Sciatic nerve (tissue), 2 donors: ENCODE results near the gene NARF. TPM values are rescaled to one million over a fixed set of nuclear protein-coding genes. Genes with fewer than 3 reads are reported as not detected.
"Not testable (repeated sequence)": the region's sequence is repeated elsewhere in the genome, so short reads cannot be mapped to it uniquely, and the experiment has no call there.

Experiments
- ATAC-seq: fragments of 200-7000 bp; cut with Tn5 transposase; one replicate; pipeline ENCODE4 v1.9.1; 2020; ENCODE audit warnings: mild to moderate bottlenecking, moderate library complexity
- DNase-seq: peaks from one replicate; pipeline ENCODE4 v3.0.0-alpha.2; 2020; ENCODE audit warnings: low spot score
- intact Hi-C: fragments of 100-400 bp; cut with DNase I; formaldehyde crosslinking; loops from one replicate; pipeline ENCODE4 v1.14.2; 2022
- total RNA-seq: library from RNA; stranded (reverse); fragmentation: NEBNext Ultra II Directional; extraction: Animal tissue kit (Norgen Biotek cat#: 25700); gene quantifications from one replicate; pipeline ENCODE4 v1.2.1, GENCODE V29; 2021
- donor health status: DM: no; HTN: no; CAD: no.
- donor health status: DM: no; HTN: no; CAD: no.

The NARF gene
- total RNA-seq, 1 donor from 2014 or later = 55.5 TPM

DNA sequence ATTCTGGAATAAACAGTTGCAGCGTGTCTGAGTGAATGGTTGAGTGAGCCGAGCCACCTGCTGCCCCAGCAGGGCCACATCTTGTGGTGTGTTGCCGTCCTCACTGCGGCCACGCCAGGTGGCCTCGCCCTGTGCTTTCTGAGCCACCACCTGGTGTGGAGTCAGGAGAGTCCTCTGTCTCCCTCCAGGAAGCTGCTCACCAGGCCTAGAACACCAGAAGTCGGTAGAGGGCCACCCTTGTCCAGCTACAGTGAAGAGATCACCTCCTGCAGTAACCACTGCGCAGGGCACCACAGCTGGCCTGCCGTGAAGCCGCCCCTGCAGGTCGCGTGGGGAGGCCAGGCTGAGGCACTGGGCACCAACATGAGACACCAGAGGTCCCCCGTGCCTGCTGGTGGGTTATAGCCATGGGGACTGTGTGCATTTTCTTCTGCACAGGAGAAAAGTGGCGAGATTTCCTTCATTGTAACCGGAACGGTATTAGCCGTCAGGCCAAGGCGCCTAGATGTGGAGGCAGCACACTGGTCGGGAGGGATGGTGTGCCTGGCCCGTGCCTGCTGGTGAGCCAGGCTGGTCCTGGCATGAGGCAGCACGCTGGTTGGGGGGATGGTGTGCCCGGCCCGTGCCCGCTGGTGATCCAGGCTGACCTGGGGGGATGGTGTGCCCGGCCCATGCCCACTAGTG lies 32.1 kb downstream of the NARF start:
- DNase-seq = no peak
- intact Hi-C loops = no loop called here

DNA sequence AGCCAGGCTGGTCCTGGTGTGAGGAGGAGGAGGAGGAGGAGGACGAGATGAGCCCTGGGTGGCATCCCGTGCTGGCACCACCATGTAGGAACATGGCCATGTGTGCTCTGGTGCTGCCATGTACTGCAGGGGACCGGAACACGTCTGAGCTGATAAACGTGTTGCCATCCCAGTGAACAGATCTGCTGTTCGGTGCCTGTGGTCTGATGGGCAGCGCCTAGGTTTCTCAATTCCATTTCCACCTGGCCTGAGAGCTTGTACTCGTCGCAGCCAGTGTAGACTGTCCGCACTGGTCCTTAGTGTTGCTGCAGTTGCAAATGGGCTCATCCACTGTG lies 32.6 kb downstream of the NARF start:
- ATAC-seq = no peak

More for the DNA sequence above, 32.1 kb downstream of the NARF start:
- ATAC-seq = no peak

DNA sequence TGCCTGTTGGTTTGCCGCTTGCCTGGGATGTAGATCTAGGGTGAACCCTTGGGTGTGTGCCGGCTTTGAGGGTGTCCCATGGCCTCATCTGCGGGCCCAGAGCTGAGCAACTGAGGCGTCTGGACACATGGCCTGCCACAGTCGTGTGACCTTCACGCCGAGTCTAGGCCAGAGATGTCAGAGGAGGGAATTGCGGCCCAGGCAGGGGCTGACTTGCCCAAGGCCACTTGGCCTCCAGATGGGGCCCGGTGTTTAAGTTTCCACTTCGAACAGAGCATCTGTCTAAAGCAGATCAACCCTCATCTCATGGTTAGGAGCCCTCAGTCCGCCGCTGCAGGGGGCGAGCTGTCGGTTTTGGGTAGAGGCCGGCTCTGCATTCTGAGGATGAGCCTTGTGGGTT lies 33.0 kb downstream of the NARF start:
- DNase-seq = no peak
- no peak for ATAC-seq
- intact Hi-C loops = no loop called here

More for the DNA sequence above, 32.6 kb downstream of the NARF start:
- intact Hi-C loops = no loop called here
- no peak for DNase-seq

GRCh38 chr17:82492643-82493225 lies 34.2 kb downstream of the NARF start:
- intact Hi-C loops = no loop called here
- ATAC-seq (no peak), DNase-seq (no peak)

GRCh38 chr17:82493226-82493781 lies 34.8 kb downstream of the NARF start:
- ATAC-seq (no peak), DNase-seq (no peak)
- intact Hi-C loops = no loop called here

- DNase-seq = peak; percentile 96
- ATAC-seq = peak; percentile 86
- intact Hi-C loops = no loop called here
Measured at GRCh38 chr17:82494236-82495055, 35.9 kb downstream of the NARF start.

- DNase-seq (no peak), ATAC-seq (no peak)
- intact Hi-C loops = no loop called here
Measured at GRCh38 chr17:82495844-82496528, 37.4 kb downstream of the NARF start.

DNA sequence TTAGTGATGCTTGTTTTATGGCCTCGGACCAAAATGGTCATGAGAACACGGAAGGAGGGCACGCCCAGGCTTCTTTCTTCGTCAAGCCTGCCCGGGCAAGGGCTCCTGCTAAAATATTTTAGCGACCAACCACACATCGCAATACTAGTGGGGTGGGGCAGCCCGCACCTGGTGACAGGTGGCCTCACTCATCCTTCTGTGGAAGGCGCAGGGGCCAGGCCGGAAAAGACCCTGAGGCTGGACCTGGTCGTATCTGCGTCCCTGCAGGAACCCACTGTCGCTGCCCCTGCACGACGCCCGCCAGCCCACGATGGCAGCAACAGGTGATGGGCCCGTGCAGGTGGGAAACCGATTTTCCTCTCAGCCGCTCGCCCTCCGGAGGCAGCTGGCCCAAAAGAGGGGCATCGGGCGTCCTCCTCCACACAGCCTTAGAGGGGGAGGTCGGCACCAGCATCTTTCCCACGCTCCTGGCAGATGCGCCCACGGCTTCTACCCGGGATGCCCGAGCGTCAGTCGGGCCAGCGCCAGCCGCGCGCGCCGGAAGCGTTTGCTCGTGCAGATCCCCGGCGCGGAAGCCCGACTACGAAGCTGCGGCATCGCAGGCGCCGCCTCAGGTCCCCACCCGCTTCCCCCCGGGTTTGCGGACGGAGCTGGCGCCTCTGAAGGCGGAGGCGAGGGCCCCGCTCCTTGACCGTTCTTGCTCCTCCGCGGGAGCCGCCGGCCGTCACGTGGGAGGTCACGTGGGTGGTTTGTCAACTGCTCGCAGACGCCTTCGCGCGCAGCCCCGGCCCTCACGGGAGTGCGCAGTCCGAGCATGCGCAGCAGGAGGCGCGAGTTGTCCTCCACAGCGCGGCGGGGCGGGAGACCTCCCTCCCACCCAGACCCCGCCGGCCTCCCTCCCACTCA lies 38.2 kb downstream of the NARF start:
- intact Hi-C loops = no loop called here
- peak; percentile 89 for ATAC-seq
- peak; percentile 99 for DNase-seq

GRCh38 chr17:82497483-82498405 lies 39.2 kb downstream of the NARF start:
- intact Hi-C loops = no loop called here
- DNase-seq (no peak), ATAC-seq (peak; percentile 45)

- intact Hi-C loops = no loop called here
- ATAC-seq (no peak), DNase-seq (no peak)
Measured at GRCh38 chr17:82502207-82502606, 43.7 kb downstream of the NARF start.

DNA sequence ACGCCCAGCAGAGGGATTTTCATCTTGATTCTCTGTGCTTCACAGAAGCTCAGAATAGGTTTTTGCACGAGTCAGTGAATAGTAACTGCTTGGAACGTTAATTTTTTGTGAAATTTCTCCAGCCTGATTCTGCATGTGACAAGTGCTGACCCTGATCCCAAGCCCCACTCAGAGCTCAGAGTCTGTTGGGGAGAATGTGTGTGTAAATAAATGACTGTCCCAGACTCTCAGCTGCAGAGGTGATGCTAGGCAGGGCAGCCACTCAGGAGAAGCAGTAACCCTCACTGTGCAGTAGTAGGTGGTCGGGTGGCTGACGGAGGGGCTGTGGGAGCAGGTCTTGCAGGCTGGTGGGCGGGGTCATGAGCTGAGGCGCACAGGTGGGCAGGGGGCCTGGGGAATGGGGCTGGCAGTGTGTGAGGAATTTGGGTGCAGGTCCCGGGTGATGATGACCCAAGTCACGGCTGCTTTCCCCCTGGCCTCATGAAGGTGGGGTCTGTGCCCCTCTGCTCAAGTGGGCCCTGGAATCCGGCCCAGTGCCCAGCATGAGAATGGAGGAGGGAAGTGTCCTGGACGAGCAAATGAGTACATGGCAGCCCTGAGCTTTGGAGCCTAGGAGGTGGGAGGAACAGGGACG lies 44.7 kb downstream of the NARF start:
- ATAC-seq = no peak
- intact Hi-C loops = no loop called here

DNA sequence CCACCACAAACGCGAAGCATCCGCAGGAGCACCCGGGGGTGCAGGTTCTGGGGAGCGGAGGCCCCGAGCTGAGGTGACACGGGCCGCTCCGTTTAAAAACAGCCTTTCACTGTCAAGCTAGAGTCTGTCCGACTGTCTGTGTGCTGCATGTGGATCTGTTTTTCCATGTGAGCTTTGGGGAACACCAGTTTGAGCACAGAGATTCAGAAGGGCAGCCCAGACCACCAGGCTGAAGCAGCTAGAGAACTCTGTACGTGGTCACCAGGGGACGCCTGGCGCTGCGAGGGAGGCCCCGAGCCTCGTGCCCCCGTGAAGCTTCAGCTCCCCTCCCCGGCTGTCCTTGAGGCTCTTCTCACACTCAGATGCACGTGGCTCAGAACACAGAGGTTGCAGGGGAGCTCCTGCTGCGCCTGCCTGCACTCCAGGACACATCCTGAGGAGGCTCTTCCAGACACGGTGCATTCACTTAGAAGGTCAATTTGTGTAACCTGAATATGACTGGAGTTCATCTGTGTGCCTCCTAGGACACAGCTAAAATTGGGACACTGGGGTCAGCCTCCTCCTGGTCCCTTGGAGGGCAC lies 45.3 kb downstream of the NARF start:
- intact Hi-C loops = no loop called here
- DNase-seq (no peak), ATAC-seq (no peak)

More for the DNA sequence above, 44.7 kb downstream of the NARF start:
- no peak for DNase-seq

DNA sequence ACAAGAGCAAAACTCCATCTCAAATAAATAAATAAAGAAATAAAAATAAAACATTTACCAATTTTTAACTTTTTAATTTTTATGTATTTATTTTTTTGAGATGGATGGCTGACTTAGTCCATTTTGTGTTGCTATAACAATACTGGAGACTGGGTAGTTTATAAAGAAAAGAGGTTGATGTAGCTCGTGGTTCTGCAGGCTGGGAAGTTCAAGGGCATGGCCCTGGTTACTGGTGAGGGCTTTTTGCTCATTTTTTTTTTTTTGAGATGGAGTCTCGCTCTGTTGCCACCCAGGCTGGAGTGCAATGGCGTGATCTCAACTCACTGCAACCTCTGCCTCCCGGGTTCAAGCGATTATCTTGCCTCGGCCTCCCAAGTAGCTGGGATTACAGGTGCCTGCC lies 46.8 kb downstream of the NARF start:
- intact Hi-C loops = no loop called here
- DNase-seq = no peak
- ATAC-seq = no peak

- ATAC-seq, intact Hi-C loops, DNase-seq: not testable (repeated sequence)
Measured at GRCh38 chr17:82506402-82506801, 47.9 kb downstream of the NARF start.

- intact Hi-C loops = no loop called here
- DNase-seq (no peak), ATAC-seq (no peak)
Measured at GRCh38 chr17:82507631-82508175, 49.2 kb downstream of the NARF start.

DNA sequence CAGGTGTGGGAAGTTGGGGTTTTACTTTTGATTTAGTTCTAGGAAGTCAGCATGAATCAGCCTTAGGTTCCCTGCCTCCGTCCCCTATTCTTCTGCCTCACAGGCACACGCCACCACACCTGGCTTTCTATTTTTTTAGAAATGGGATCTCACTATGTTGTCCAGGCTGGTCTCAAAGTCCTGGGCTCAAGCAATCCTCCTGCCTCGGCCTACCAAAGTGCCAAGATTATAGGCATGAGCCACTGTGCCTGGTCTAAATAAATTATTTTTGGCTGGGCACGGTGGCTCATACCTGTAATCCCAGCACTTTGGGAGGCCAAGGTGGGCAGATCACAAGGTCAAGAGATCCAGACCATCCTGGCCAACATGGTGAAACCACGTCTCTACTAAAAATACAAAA lies 53.1 kb downstream of the NARF start:
- DNase-seq, ATAC-seq, intact Hi-C loops: not testable (repeated sequence)
